ENCODE data around the gene CDK5RAP2. TPM values are rescaled to one million over a fixed set of nuclear protein-coding genes. Genes with fewer than 3 reads are reported as not detected.
A peak's percentile ranks its signal among the peaks of the same experiment; 100 is the strongest.

Gene CDK5RAP2
- total RNA-seq, 2 donors from 2014 or later = 27.1 to 36.7 TPM

DNA sequence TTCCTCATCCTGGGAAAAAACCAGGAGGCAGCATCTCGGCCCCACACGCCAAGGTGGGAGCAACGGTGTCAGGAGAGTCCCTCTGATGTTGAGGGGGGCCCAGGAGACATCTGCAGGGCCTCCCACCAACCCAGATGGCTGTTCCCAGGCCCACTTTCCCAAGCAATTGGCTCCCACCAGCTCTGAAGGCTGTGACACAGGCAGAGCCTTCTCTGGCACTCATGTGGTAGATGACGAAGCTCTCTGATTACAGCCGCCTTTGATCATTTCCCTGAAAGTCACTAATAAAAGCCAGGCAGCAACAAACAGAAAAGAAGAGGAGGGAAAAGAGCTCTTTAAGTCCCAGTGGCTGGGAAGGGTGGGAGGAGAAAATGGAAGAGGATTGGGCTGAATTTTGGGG lies 226.5 kb downstream of the CDK5RAP2 start:
- ATAC-seq (no peak), DNase-seq (no peak)
- intact Hi-C loops (cut with DNase I, micrococcal nuclease) = no loop called here

DNA sequence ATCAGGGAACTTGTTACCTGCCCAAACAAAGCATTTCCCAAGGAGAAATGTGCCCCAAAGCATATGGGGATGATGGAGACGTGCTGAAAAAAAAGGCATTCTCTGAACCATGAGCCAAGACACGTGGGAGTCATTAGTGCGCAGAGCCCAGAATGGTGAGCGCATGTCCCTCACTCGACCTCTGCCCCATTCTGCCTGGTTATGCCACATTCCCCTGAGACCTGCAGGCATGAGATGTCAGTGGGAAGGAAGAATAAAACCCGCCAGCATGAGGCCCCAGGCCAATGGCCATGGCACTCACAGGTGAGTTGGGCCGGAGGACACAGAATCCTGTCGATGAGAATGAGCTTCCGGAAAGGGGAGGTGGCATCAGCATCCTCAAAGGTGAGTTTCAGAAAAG lies 228.9 kb downstream of the CDK5RAP2 start:
- DNase-seq (no peak), ATAC-seq (no peak)
- intact Hi-C loops (cut with DNase I, micrococcal nuclease) = no loop called here

DNA sequence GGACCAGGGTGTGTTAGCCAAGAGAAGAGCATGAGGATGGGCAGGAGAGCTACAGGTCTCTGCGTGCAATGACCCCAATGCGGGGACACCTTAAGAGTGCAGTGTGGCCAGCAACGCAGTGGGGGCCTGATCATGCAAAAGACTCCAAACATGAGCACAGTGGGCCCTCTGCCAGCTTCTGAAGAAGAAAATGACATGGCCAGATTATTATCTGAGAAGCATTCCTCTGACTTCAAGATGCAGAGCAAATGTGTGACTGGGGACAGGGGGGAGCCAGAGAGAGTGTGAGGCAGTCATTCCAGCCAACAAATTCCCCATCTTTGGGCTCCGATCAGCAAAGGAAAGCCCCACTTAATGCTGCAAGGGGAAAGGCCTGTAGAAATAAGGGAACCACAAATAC lies 229.4 kb downstream of the CDK5RAP2 start:
- intact Hi-C loops (cut with DNase I, micrococcal nuclease) = no loop called here
- no peak for ATAC-seq
- DNase-seq = no peak

DNA sequence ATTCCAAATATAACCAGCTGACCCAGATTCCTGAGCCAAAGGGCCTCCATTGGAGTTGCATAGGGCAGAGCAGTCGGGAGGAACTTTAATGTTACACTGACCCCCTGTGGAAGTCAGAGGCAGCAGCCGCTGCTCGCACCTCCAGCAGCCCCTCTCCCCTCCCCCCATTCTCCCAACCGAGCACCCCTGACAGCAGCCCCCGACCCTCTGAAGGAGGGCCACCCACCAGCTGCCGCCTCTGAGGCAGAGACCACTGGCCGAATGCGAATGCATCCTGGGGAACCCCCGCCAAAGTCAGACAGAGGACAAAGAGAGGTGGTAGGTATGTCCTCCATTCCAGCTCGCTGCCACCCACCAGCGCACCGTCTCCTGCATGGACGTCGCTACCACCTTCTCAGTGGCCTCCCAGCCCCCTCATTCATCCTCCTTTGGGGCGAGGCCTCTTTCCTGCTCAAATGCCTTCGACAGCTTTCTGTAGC lies 231.0 kb downstream of the CDK5RAP2 start:
- intact Hi-C loops (cut with DNase I, micrococcal nuclease) = no loop called here
- DNase-seq (peak in 1 of 2 donors; percentile 9), ATAC-seq (peak; percentile 61)

DNA sequence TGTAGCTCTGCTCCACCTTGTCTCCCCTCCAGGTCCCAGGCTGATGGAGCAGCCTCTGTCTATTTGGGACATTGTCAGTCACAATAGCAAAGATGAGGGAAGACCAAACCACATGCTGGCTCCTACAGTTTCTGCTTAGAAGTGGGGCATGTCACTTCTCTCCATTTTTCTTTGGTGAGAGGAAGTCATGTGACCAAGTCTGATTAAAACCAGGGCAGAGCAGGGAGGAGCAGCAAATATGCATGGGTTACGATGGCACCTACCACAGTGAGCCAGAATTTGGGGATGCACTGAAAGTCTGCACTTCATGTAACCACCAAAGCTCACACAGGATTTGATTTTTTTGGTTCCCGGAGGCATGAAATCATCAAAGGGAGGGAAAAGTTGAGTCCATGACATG lies 234.6 kb downstream of the CDK5RAP2 start:
- intact Hi-C loops (cut with DNase I, micrococcal nuclease) = no loop called here
- ATAC-seq (no peak), DNase-seq (no peak)

DNA sequence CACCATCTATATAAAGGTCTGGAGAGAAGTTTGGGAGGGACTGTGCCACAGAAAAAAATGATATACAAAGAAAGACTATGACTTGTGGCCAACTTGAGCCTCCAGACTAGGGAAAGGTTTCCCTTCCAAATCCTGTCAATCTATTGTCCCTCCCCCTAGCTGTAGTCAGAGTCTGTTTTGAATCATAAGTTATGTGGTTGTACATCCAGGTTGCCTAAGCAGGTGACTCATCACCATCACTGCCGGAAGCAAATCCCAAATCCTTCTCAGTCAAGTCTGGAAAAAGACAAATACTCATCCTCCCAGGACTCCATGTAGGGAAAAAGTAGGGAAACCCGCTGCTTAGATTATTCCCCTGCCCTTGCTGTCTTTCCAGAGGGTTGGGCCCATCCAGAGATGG lies 235.7 kb downstream of the CDK5RAP2 start:
- no peak for ATAC-seq
- intact Hi-C loops (cut with DNase I, micrococcal nuclease) = no loop called here
- no peak for DNase-seq

DNA sequence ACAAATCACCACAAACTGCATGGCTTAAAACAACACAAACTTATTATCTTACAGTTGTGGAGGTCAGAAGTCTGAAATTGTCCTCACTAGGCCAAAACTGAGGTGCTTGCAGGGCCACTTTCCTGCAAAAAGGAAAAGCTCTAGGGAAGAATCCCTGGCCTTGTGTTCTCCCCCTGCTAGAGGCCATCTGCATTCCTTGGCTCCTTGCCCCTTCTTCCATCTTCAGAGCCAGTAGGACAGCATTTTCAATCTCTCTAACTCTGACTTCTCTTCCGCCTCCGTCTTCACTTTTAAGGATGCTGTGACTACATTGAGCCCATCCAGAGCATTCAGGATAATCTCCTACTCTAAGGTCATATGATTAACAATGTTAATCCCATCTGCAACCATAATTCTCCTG lies 236.6 kb downstream of the CDK5RAP2 start:
- DNase-seq (no peak), ATAC-seq (no peak)
- intact Hi-C loops (cut with DNase I, micrococcal nuclease) = no loop called here

Other genes starting within 250 kb of the CDK5RAP2 start
- gene MEGF9, start 134.3 kb upstream of the CDK5RAP2 start, total RNA-seq = 10 to 100 TPM in 1 of 2 donors, 1 to 10 TPM in 1; 8.3 to 11.6 TPM
- 10 to 100 TPM; 58.2 to 62.0 TPM for gene FBXW2, start 213.2 kb upstream of the CDK5RAP2 start, total RNA-seq

Data from left colon (tissue), 2 donors.